ENCODE measurements around the gene RNU5B-1. TPM values are rescaled to one million over a fixed set of nuclear protein-coding genes. Genes with fewer than 3 reads are reported as not detected.
A peak's percentile ranks its signal among the peaks of the same experiment; 100 is the strongest.

RNU5B-1 gene
- total RNA-seq, 1 donor from 2014 or later = not detected

DNA sequence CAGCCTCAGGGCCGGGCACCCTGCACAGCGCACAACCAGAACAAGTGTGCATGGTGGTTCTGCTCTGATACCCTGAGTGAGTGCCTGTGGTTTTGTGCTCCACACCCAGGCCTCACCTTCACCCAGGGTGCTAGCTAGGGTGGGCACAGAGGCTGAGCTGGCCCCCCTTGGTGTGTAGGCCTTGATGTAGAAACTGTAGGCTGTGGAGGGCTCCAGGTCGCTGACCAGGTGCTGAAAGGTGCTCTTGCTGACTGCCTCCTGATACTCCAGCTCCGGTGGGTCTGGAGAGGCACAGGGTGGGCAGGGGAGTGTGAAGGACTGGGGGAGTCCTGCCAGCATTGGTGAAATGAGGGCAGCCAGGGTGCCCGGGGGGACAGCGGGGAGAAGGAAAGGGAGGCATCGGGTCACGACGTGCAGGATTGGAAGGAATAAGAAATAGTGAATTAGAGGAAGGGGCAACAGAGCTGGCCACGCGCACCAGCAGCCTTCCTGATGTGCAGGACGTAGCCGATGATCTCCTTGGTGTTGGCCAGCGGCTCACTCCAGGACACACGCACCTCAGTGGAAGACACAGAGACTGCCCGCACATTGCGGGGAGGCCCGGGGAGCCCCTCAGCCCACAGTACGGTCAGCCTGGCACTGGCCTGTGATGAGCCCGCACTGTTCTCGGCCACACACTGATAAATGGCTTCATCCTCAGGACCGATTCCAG, 26.6 kb downstream of the RNU5B-1 start:
- Mint-ChIP-seq H3K27ac (peak overlapping the region; percentile 33), H3K9me3 (no peaks in the 10 kb centered on the region), H3K4me3 (no peak overlapping the region), H3K4me1 (peaks cover 37% of the 10 kb centered on the region), H3K27me3 (ENCODE audit: insufficient read depth, low read depth) (peaks cover 3% of the 10 kb centered on the region), H3K36me3 (peaks cover 15% of the 10 kb centered on the region)
- Histone ChIP-seq H2AFZ (replicated peaks) (no peak overlapping the region), H3K4me2 (no peak overlapping the region), H3K36me3 (no peaks in the 10 kb centered on the region), H3K27me3 (no peaks in the 10 kb centered on the region), H4K20me1 (ENCODE audit: low read depth) (peaks cover 20% of the 10 kb centered on the region), H3F3A (ENCODE audit: low read depth) (peaks cover 19% of the 10 kb centered on the region), H3K27ac (no peak overlapping the region), H3K4me3 (no peak overlapping the region), H3K79me2 (ENCODE audit: low read depth) (no peaks in the 10 kb centered on the region), H3K9me3 (ENCODE audit: low read depth) (no peaks in the 10 kb centered on the region), H3K4me1 (peaks cover 39% of the 10 kb centered on the region), H3K9ac (no peak overlapping the region)
- DNase-seq (ENCODE audit: low spot score) = peak; percentile 24
- TF ChIP-seq, protein P1, sequence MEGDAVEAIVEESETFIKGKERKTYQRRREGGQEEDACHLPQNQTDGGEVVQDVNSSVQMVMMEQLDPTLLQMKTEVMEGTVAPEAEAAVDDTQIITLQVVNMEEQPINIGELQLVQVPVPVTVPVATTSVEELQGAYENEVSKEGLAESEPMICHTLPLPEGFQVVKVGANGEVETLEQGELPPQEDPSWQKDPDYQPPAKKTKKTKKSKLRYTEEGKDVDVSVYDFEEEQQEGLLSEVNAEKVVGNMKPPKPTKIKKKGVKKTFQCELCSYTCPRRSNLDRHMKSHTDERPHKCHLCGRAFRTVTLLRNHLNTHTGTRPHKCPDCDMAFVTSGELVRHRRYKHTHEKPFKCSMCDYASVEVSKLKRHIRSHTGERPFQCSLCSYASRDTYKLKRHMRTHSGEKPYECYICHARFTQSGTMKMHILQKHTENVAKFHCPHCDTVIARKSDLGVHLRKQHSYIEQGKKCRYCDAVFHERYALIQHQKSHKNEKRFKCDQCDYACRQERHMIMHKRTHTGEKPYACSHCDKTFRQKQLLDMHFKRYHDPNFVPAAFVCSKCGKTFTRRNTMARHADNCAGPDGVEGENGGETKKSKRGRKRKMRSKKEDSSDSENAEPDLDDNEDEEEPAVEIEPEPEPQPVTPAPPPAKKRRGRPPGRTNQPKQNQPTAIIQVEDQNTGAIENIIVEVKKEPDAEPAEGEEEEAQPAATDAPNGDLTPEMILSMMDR (IDR thresholded peaks at IDR 0.05) = no peak
- TF ChIP-seq EZH2 (IDR thresholded peaks at IDR 0.05) = no peak
- TF ChIP-seq EZH2phosphoT487 (IDR thresholded peaks at IDR 0.05) = no peak

DNA sequence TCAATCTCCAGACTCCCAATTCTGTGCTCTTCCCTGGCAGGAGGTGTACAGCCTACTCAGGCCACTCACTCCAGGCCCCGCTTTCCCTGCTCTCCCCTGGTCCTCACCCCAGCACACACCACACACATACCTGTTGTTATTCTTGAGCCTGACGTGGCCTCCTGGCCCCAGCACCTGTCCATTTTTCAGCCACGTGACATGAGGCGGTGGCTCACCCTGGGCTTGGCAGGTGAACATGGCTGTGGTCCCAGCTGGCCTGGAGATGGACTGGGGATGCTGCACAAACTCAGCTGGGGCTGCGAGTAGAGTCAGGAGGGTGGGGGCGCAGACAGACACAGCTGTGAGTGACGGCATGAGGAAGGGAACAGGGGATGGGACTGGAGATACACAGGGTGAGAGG, 27.3 kb downstream of the RNU5B-1 start:
- Histone ChIP-seq H4K20me1 (ENCODE audit: low read depth) (peaks cover 19% of the 10 kb centered on the region), H3K36me3 (no peaks in the 10 kb centered on the region), H3F3A (ENCODE audit: low read depth) (peaks cover 17% of the 10 kb centered on the region), H3K4me3 (no peak overlapping the region), H3K79me2 (ENCODE audit: low read depth) (no peaks in the 10 kb centered on the region), H3K27me3 (no peaks in the 10 kb centered on the region), H3K4me2 (no peak overlapping the region), H3K4me1 (peaks cover 42% of the 10 kb centered on the region), H2AFZ (replicated peaks) (no peak overlapping the region), H3K27ac (no peak overlapping the region), H3K9me3 (ENCODE audit: low read depth) (no peaks in the 10 kb centered on the region), H3K9ac (no peak overlapping the region)
- Mint-ChIP-seq H3K4me1 (peaks cover 41% of the 10 kb centered on the region), H3K4me3 (no peak overlapping the region), H3K27ac (no peak overlapping the region), H3K9me3 (no peaks in the 10 kb centered on the region), H3K36me3 (peaks cover 15% of the 10 kb centered on the region), H3K27me3 (ENCODE audit: insufficient read depth, low read depth) (peaks cover 6% of the 10 kb centered on the region)
- TF ChIP-seq, protein P1 (IDR thresholded peaks at IDR 0.05) = no peak
- no peak for TF ChIP-seq EZH2 (IDR thresholded peaks at IDR 0.05)
- no peak for TF ChIP-seq EZH2phosphoT487 (IDR thresholded peaks at IDR 0.05)
- DNase-seq (ENCODE audit: low spot score) = no peak

DNA sequence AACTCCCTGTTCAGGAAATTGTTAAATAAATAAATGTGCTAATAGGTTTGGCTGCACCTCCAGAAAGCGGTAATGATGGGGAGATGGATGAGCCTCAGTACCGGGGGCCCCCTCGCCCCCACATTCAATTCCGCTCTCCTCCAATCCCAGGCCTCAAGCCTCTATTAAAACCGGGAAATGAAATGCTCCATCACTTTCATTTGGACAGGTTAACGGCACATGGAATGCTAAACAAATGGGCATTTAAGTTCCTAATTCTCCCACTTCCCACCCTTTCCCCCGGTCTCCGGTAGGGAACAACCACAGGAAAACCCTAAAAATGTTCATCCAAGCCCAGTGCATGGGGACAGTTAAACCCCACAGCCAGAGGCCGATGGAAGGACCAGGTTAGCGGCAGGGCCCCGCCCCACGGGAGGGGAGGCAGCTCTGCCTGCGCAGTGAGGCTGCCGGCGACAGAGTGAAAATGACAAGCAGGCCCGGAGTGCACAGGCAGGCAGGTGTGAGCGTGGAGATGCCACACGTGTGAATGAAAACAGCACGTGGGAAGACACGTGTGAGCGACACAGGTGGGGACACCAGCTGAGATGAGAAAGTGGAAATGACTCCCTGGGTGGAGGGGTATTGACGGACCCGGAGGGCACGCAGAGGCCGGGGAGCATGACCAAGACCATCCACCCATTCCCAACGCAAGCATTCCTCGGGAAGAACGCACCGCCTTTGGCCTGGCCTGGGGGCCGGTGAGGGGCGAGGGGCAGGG, 28.1 kb downstream of the RNU5B-1 start:
- H3K27me3 Mint-ChIP-seq (ENCODE audit: insufficient read depth, low read depth) = peaks cover 6% of the 10 kb centered on the region
- Histone ChIP-seq H3K4me2 (no peak overlapping the region), H3F3A (ENCODE audit: low read depth) (peaks cover 19% of the 10 kb centered on the region), H3K9ac (no peak overlapping the region), H3K27me3 (no peaks in the 10 kb centered on the region), H3K27ac (no peak overlapping the region), H3K4me3 (no peak overlapping the region), H3K79me2 (ENCODE audit: low read depth) (no peaks in the 10 kb centered on the region), H3K36me3 (no peaks in the 10 kb centered on the region), H2AFZ (replicated peaks) (no peak overlapping the region), H3K4me1 (peaks cover 50% of the 10 kb centered on the region), H3K9me3 (ENCODE audit: low read depth) (no peaks in the 10 kb centered on the region), H4K20me1 (ENCODE audit: low read depth) (peaks cover 19% of the 10 kb centered on the region)
- H3K36me3 Mint-ChIP-seq = peaks cover 15% of the 10 kb centered on the region
- no peak overlapping the region for H3K4me3 Mint-ChIP-seq
- no peak for DNase-seq (ENCODE audit: low spot score)
- no peak for TF ChIP-seq EZH2 (IDR thresholded peaks at IDR 0.05)
- TF ChIP-seq EZH2phosphoT487 (IDR thresholded peaks at IDR 0.05) = no peak
- TF ChIP-seq, protein P1 (IDR thresholded peaks at IDR 0.05) = no peak
- H3K9me3 Mint-ChIP-seq = no peaks in the 10 kb centered on the region
- H3K4me1 Mint-ChIP-seq = peaks cover 45% of the 10 kb centered on the region
- no peak overlapping the region for H3K27ac Mint-ChIP-seq

Measured in neural progenitor cell (in vitro differentiated cells).